ENCODE measurements around the gene ERBB3. TPM values are rescaled to one million over a fixed set of nuclear protein-coding genes. Genes with fewer than 3 reads are reported as not detected.
A peak's percentile ranks its signal among the peaks of the same experiment; 100 is the strongest.

The ERBB3 gene
- total and polyA plus RNA-seq, 2 of the 4 experiments (the other 2 are of a cell fraction), result 1.4 to 2.2 TPM

- no peak for ATAC-seq (ENCODE audit: low read depth)
- Histone ChIP-seq H3K36me3 (ENCODE audit: control insufficient read depth, insufficient read depth, low read length) (peaks cover 22% of the 10 kb centered on the region), H4K5ac (ENCODE audit: low read depth, low read length) (0 out of 2 replicates have a peak overlapping the region, but pooled peaks have one; percentile 3), H3K4ac (ENCODE audit: low read depth, low read length) (peak overlapping the region; percentile 22; the same call in 1 of the 2 replicates), H3K27me3 (ENCODE audit: control insufficient read depth, insufficient read depth, low read length) (no peaks in the 10 kb centered on the region), H2AFZ (replicated peaks; ENCODE audit: low read length, poor library complexity) (peak overlapping the region; percentile 64), H2BK20ac (ENCODE audit: low read depth, low read length) (no peak overlapping the region), H3K56ac (ENCODE audit: extremely low read depth, insufficient read depth, low read length) (peak overlapping the region; percentile 72), H3K9me1 (ENCODE audit: insufficient read depth, low read length) (no peaks in the 10 kb centered on the region), H3K14ac (replicated peaks; ENCODE audit: low read depth, low read length) (peak overlapping the region; percentile 60), H3K79me1 (ENCODE audit: low read depth in 1 of 2, low read length in 2 of 2) (peaks cover 45 to 75% of the 10 kb centered on the region in 2 experiments), H2BK120ac (ENCODE audit: low read depth, low read length) (0 out of 2 replicates have a peak overlapping the region, but pooled peaks have one; percentile 13), H2AK5ac (ENCODE audit: low read depth, low read length) (no peak overlapping the region), H4K20me1 (ENCODE audit: insufficient read depth, low read length) (no peaks in the 10 kb centered on the region), H4K8ac (ENCODE audit: low read depth in 2 of 2, low read length in 2 of 2) (peak overlapping the region; percentile 8 to 32; a peak in 2 of 4 replicates), H2BK5ac (ENCODE audit: low read depth, low read length, poor library complexity, severe bottlenecking) (peak overlapping the region; percentile 61), H2AK9ac (replicated peaks; ENCODE audit: low read depth, low read length, poor library complexity) (no peak overlapping the region), H3K4me1 (ENCODE audit: control insufficient read depth, insufficient read depth, low read length) (peaks cover 6% of the 10 kb centered on the region; the same call in 1 of the 2 replicates), H2BK15ac (ENCODE audit: low read depth, low read length) (0 out of 3 replicates have a peak overlapping the region, but pooled peaks have one; percentile 3), H3K23ac (ENCODE audit: low read depth, low read length) (0 out of 2 replicates have a peak overlapping the region, but pooled peaks have one; percentile 4), H3K18ac (ENCODE audit: low read depth, low read length) (no peak overlapping the region), H3K9me3 (ENCODE audit: control insufficient read depth, insufficient read depth, low read length) (no peaks in the 10 kb centered on the region), H4K91ac (ENCODE audit: insufficient read depth, low read depth, low read length) (0 out of 2 replicates have a peak overlapping the region, but pooled peaks have one; percentile 28), H3K27ac (ENCODE audit: insufficient read depth, low read length) (peak overlapping the region; percentile 20; the same call in 1 of the 2 replicates), H3K9ac (ENCODE audit: low read depth, low read length) (peak overlapping the region; percentile 40), H3K4me2 (ENCODE audit: low read depth, low read length) (peak overlapping the region; percentile 75), H3K4me3 (ENCODE audit: insufficient read depth, low read depth, low read length) (peak overlapping the region; percentile 36)
- dilution Hi-C loops (cut with HindIII; ENCODE audit: low sequenced_read_pairs, unreplicated experiment), result no loop called here
- TF ChIP-seq CTCF (conservative IDR thresholded peaks at IDR 0.05; ENCODE audit: low read depth, low read length), result 0 out of 2 replicates have a peak, but pooled peaks have one; percentile 4
- no peak for TF ChIP-seq CHD1 (IDR thresholded peaks at IDR 0.05; ENCODE audit: low read depth, low read length)
- BruUV-seq (replicated peaks), result no TSS peak
- intact Hi-C loops (cut with micrococcal nuclease), result loop anchor here (2.0 kb wide), 2 partner anchors 31 to 61 kb away; partner anchors contain the start of genes MYL6 and SMARCC2
- in situ Hi-C loops (cut with MboI; ENCODE audit: low sequenced_read_pairs), result loop anchor here (5.0 kb wide), 1 partner anchor 60 kb away; the partner anchor contains the start of gene SMARCC2
- CTCF ChIA-PET, result interaction anchor here (1.0 to 1.3 kb wide), 3 partner anchors 9 to 80 kb away, joined by 4 to 10 read pairs (median 6); partner anchors contain the start of genes SMARCC2 and ZC3H10
- POLR2A ChIA-PET (ENCODE audit: unreplicated experiment), result interaction anchor here (1.3 to 1.9 kb wide), 3 partner anchors 10 to 95 kb away, joined by 3 to 8 read pairs (median 5); partner anchors contain the start of genes MYL6, RNF41 and ZC3H10
- no CpG with 5 or more reads among the region's 8 CpGs for WGBS, 2 experiments (ENCODE audit: extremely low coverage in 2 of 2, insufficient read length in 1 of 2)
- no peak for DNase-seq
Measured at GRCh38 chr12:56127485-56127887, 47.5 kb downstream of the ERBB3 start.

All from IMR-90 (cell line).